ENCODE measurements around the gene AGTRAP. TPM values are rescaled to one million over a fixed set of nuclear protein-coding genes. Genes with fewer than 3 reads are reported as not detected.

The AGTRAP gene
- total RNA-seq, 1 donor from 2014 or later, result 95.6 TPM

- Histone ChIP-seq H3K9me3 (no peaks in the 10 kb centered on the region), H3K27ac (peak overlapping the region; percentile 88 to 91), H3K4me3 (peak overlapping the region in 1 of 2 donors; percentile 15), H3K27me3 (no peaks in the 10 kb centered on the region), H3K4me1 (peaks cover 26 to 62% of the 10 kb centered on the region in 2 donors), H3K36me3 (peaks cover 0 to 9% of the 10 kb centered on the region in 2 donors)
- intact Hi-C loops (cut with DNase I), result loop anchor here (1.0 to 5.0 kb wide), 2 partner anchors 16 to 120 kb away; no protein-coding TSS in a partner anchor
- no peak for TF ChIP-seq CTCF (IDR thresholded peaks at IDR 0.05)
- peak in 1 of 2 donors; percentile 84 for DNase-seq (ENCODE audit: low spot score in 2 of 2)
Measured at GRCh38 chr1:11787251-11787803, 51.4 kb downstream of the AGTRAP start.

- Histone ChIP-seq H3K9me3 (no peaks in the 10 kb centered on the region), H3K4me3 (peak overlapping the region in 1 of 2 donors; percentile 15), H3K4me1 (peaks cover 26 to 62% of the 10 kb centered on the region in 2 donors), H3K27me3 (no peaks in the 10 kb centered on the region), H3K27ac (peak overlapping the region; percentile 88 to 91), H3K36me3 (peaks cover 0 to 14% of the 10 kb centered on the region in 2 donors)
- intact Hi-C loops (cut with DNase I), result loop anchor here (1.0 to 5.0 kb wide), 2 partner anchors 15 to 119 kb away; no protein-coding TSS in a partner anchor
- DNase-seq (ENCODE audit: low spot score in 2 of 2), result no peak
- no peak for TF ChIP-seq CTCF (IDR thresholded peaks at IDR 0.05)
Measured at GRCh38 chr1:11787804-11788436, 52.0 kb downstream of the AGTRAP start.

- peaks cover 26 to 62% of the 10 kb centered on the region in 2 donors for H3K4me1 ChIP-seq
- intact Hi-C loops (cut with DNase I), result loop anchor here (5.0 kb wide), 1 partner anchor 119 kb away; no protein-coding TSS in a partner anchor
- no peak for TF ChIP-seq CTCF (IDR thresholded peaks at IDR 0.05)
- peaks cover 3 to 16% of the 10 kb centered on the region in 2 donors for H3K36me3 ChIP-seq
- no peak overlapping the region for H3K4me3 ChIP-seq
- DNase-seq (ENCODE audit: low spot score in 2 of 2), result no peak
- peak overlapping the region; percentile 88 to 91 for H3K27ac ChIP-seq
- H3K27me3 ChIP-seq, result no peaks in the 10 kb centered on the region
- H3K9me3 ChIP-seq, result no peaks in the 10 kb centered on the region
Measured at GRCh38 chr1:11788549-11789053, 52.7 kb downstream of the AGTRAP start.

GRCh38 chr1:11789126-11790067 lies 53.5 kb downstream of the AGTRAP start:
- Histone ChIP-seq H3K27me3 (no peaks in the 10 kb centered on the region), H3K9me3 (no peaks in the 10 kb centered on the region), H3K4me1 (peaks cover 26 to 62% of the 10 kb centered on the region in 2 donors), H3K36me3 (peaks cover 11 to 24% of the 10 kb centered on the region in 2 donors), H3K4me3 (no peak overlapping the region), H3K27ac (peak overlapping the region; percentile 88 to 91)
- TF ChIP-seq CTCF (IDR thresholded peaks at IDR 0.05), result no peak
- DNase-seq (ENCODE audit: low spot score in 2 of 2), result no peak
- intact Hi-C loops (cut with DNase I), result loop anchor here (2.0 to 5.0 kb wide), 3 partner anchors 53 to 118 kb away; partner anchors contain the start of genes AGTRAP and MAD2L2
